CD4-positive, alpha-beta memory T cell (primary cell): ENCODE results near the gene AGBL4. TPM values are rescaled to one million over a fixed set of nuclear protein-coding genes. Genes with fewer than 3 reads are reported as not detected.

ENCODE experiments used
- CTCF ChIA-PET: fragments of 350-600 bp; sonication (Branson Sonifier 250); formaldehyde crosslinking; loops from one replicate; lab custom pipeline; 2021; ENCODE audit warnings: inconsistent platforms; ENCODE audit not compliant: partially characterized antibody; lab: Charles Lee
- POLR2A ChIA-PET: fragments of 350-600 bp; sonication (Branson Sonifier 250); formaldehyde crosslinking; loops from one replicate; lab custom pipeline; 2021; ENCODE audit not compliant: partially characterized antibody; lab: Charles Lee
- DNase-seq, 5 donors: peaks; one replicate each; pipeline versions ENCODE4 v3.0.0 to v3.0.0-alpha.2; 2020 to 2022; ENCODE audit warnings: mixed read lengths in 1 of 5
- H3K27ac ChIP-seq: one replicate; pipeline ENCODE4 v1.7.0; 2013; ENCODE audit warnings: low read depth, low read length
- H3K27me3 ChIP-seq: 2 replicates; pipeline ENCODE4 v1.7.0; 2013; ENCODE audit warnings: mild to moderate bottlenecking, low read length, moderate library complexity; ENCODE audit not compliant: insufficient read depth
- H3K36me3 ChIP-seq: 2 replicates; pipeline ENCODE4 v1.7.0; 2013; ENCODE audit warnings: mild to moderate bottlenecking, low read length, moderate library complexity; ENCODE audit not compliant: insufficient read depth
- H3K4me1 ChIP-seq: 2 replicates; pipeline ENCODE4 v1.7.0; 2013; ENCODE audit warnings: mild to moderate bottlenecking, low read length, moderate library complexity; ENCODE audit not compliant: insufficient read depth
- H3K4me3 ChIP-seq, 2 donors: one replicate each; pipeline ENCODE4 v1.7.0; 2013; ENCODE audit warnings: low read length in 2 of 2, mild to moderate bottlenecking in 1 of 2
- H3K9me3 ChIP-seq, 2 donors: one replicate each; pipeline ENCODE4 v1.7.0; 2013; ENCODE audit warnings: low read length in 2 of 2, control low read depth in 1 of 2; ENCODE audit not compliant: control insufficient read depth in 1 of 2
- H3K27ac Mint-ChIP-seq, 7 donors: one replicate each; pipeline ENCODE4 v1.8.0; 2020 to 2021; ENCODE audit warnings: mixed read lengths in 7 of 7, mild to moderate bottlenecking in 6 of 7, inconsistent platforms in 3 of 7, moderate library complexity in 3 of 7
- H3K27me3 Mint-ChIP-seq, 2 donors: one replicate each; pipeline ENCODE4 v1.8.0; 2020 to 2021; ENCODE audit warnings: mixed read lengths in 2 of 2
- H3K36me3 Mint-ChIP-seq, 2 donors: one replicate each; pipeline ENCODE4 v1.8.0; 2020 to 2021; ENCODE audit warnings: mixed read lengths in 2 of 2, inconsistent platforms in 1 of 2, mild to moderate bottlenecking in 1 of 2
- H3K4me1 Mint-ChIP-seq, 4 donors: one replicate each; pipeline ENCODE4 v1.8.0; 2020 to 2021; ENCODE audit warnings: mixed read lengths in 4 of 4, mild to moderate bottlenecking in 1 of 4
- H3K4me3 Mint-ChIP-seq, 8 donors: one replicate each; pipeline ENCODE4 v1.8.0; 2020 to 2021; ENCODE audit warnings: mixed read lengths in 8 of 8, mild to moderate bottlenecking in 7 of 8, moderate library complexity in 6 of 8, inconsistent platforms in 3 of 8
- H3K9me3 Mint-ChIP-seq, 8 donors: one replicate each; pipeline ENCODE4 v1.8.0; 2020 to 2021; ENCODE audit warnings: mixed read lengths in 8 of 8, mild to moderate bottlenecking in 5 of 8, inconsistent platforms in 3 of 8, moderate library complexity in 1 of 8
- intact Hi-C: fragments of 100-400 bp; cut with micrococcal nuclease; formaldehyde crosslinking; loops from one replicate; pipeline ENCODE4 v1.15.1; 2023
- polyA plus RNA-seq, 2 donors: library from polyadenylated mRNA; unstranded; fragments of 300-500 nt; fragmentation: Illumina TruSeq; gene quantifications; one replicate each; pipeline ENCODE4 v1.2.3, GENCODE V29; 2021
- total RNA-seq, 2 experiments: library from RNA; stranded (reverse); gene quantifications; one replicate each; pipeline ENCODE4 v1.2.3, GENCODE V29; 2021

AGBL4 gene
- total and polyA plus RNA-seq, 4 experiments from 2014 or later: not detected

DNA sequence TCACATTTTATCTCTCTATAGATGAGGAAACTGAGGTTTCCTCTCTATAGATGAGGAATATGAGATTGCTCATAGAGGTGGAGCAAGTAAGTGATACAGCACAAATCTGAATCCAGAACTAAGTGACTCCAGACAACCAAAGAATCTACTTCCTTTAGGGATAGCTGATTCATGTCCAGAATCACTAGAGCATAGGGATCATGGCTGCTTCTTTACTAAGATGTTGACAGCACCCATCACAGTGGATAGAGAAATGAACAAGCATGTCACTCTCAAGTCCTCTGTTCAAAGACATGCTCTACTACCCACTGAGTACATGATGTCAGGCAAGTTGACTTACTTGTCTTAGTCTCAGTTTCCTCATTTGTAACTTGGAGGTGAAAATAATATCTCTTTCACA is 1435.7 kb downstream of the AGBL4 start:
- Mint-ChIP-seq H3K27me3 (peaks cover 3 to 14% of the 10 kb centered on the region in 2 donors), H3K36me3 (no peaks in the 10 kb centered on the region), H3K4me3 (no peak overlapping the region), H3K27ac (no peak overlapping the region), H3K4me1 (no peaks in the 10 kb centered on the region), H3K9me3 (peaks cover 0 to under 1% (median 0%) of the 10 kb centered on the region in 8 donors)
- Histone ChIP-seq H3K4me1 (no peaks in the 10 kb centered on the region), H3K9me3 (no peaks in the 10 kb centered on the region), H3K4me3 (no peak overlapping the region), H3K27ac (no peak overlapping the region), H3K36me3 (no peaks in the 10 kb centered on the region), H3K27me3 (no peaks in the 10 kb centered on the region)
- ChIA-PET CTCF (no interaction called here), POLR2A (no interaction called here)
- DNase-seq: no peak
- intact Hi-C loops: no loop called here

DNA sequence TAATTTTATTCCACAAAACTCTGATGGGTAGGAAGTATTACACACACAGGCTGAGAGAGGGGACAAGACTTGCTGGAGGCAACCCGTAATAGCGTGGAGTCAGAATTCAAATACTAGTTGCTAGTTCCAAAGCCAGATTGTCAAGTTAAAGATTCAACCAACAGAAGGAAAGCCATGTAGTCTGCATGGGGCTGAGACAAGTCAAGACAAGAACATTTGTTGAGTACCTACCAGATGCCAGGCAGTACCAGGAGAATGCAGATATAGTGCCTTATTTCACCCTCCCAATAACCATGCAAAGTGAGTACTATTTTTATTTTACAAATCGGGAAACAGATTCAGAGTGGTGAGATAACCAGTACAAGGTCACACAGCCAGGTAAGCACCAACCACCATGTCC is 1441.3 kb downstream of the AGBL4 start:
- DNase-seq: no peak
- CTCF ChIA-PET: no interaction called here
- no peaks in the 10 kb centered on the region for H3K36me3 Mint-ChIP-seq

DNA sequence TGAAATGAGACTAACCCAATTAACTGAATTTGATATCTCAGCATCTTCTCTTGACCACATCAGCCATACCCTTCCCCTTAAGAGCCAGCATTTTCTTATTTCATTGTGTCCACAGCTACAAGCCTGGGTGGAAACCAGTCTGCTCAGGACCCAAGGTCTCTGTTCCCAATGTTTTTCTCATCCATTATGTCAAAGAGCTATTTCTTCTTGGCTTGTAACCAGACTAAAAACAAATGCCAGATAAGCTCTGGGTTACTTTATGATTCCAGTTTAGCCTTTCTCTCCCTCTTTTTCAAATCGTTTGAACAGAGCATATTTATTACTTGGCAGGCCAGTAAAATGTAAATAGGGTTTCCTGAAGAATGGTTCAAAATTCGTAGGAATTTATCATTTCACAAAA is 1442.5 kb downstream of the AGBL4 start:
- Histone ChIP-seq H3K4me3 (no peak overlapping the region), H3K36me3 (no peaks in the 10 kb centered on the region), H3K9me3 (no peaks in the 10 kb centered on the region), H3K27ac (no peak overlapping the region), H3K4me1 (no peaks in the 10 kb centered on the region), H3K27me3 (no peaks in the 10 kb centered on the region)
- intact Hi-C loops: no loop called here
- no peak for DNase-seq
- Mint-ChIP-seq H3K4me1 (no peaks in the 10 kb centered on the region), H3K36me3 (no peaks in the 10 kb centered on the region), H3K27me3 (peaks cover 3 to 10% of the 10 kb centered on the region in 2 donors), H3K27ac (no peak overlapping the region), H3K9me3 (peaks cover 0 to 2% (median 0%) of the 10 kb centered on the region in 8 donors), H3K4me3 (no peak overlapping the region)
- POLR2A ChIA-PET: no interaction called here
- CTCF ChIA-PET: no interaction called here

More for the DNA sequence above, 1441.3 kb downstream of the AGBL4 start:
- Histone ChIP-seq H3K4me1 (no peaks in the 10 kb centered on the region), H3K27me3 (no peaks in the 10 kb centered on the region), H3K4me3 (no peak overlapping the region), H3K36me3 (no peaks in the 10 kb centered on the region), H3K27ac (no peak overlapping the region), H3K9me3 (no peaks in the 10 kb centered on the region)
- POLR2A ChIA-PET: no interaction called here
- Mint-ChIP-seq H3K4me1 (no peaks in the 10 kb centered on the region), H3K4me3 (no peak overlapping the region), H3K27me3 (peaks cover 5 to 12% of the 10 kb centered on the region in 2 donors), H3K9me3 (peaks cover 0 to 2% (median 0%) of the 10 kb centered on the region in 8 donors), H3K27ac (no peak overlapping the region)
- intact Hi-C loops: no loop called here

DNA sequence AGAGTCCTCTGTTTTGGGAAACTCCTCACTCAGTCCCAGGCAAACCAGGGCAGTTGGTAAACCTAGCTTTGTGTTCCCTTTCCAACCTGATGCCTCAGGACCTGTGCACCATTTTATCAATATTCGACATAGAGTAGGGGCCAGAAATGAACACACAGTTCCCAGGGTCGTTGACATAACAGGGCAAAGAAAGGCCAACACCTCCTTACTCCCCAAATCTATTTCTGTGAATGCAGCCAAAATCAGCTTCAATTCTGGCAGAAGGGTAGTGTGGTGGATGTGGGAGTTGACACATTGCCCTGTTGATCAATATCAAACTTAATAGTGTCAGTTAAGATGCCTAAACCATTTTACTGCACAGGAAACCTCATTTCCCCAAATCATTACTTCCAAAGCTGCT is 1447.2 kb downstream of the AGBL4 start:
- ChIA-PET CTCF (no interaction called here), POLR2A (no interaction called here)
- intact Hi-C loops: no loop called here
- Mint-ChIP-seq H3K4me1 (peaks cover 0 to 3% (median 0%) of the 10 kb centered on the region in 4 donors), H3K4me3 (no peak overlapping the region), H3K27ac (no peak overlapping the region), H3K27me3 (peaks cover 8 to 12% of the 10 kb centered on the region in 2 donors), H3K36me3 (no peaks in the 10 kb centered on the region), H3K9me3 (no peaks in the 10 kb centered on the region)
- no peak overlapping the region for H3K27ac ChIP-seq
- no peak overlapping the region for H3K4me3 ChIP-seq
- no peaks in the 10 kb centered on the region for H3K4me1 ChIP-seq
- no peaks in the 10 kb centered on the region for H3K36me3 ChIP-seq
- no peaks in the 10 kb centered on the region for H3K9me3 ChIP-seq
- no peaks in the 10 kb centered on the region for H3K27me3 ChIP-seq
- DNase-seq: no peak

- ChIA-PET CTCF (interaction anchor here (1.3 kb wide), 1 partner anchor 12 kb away, joined by 4 read pairs; no protein-coding TSS in a partner anchor), POLR2A (no interaction called here)
- H3K4me3 Mint-ChIP-seq: no peak overlapping the region
- H3K9me3 Mint-ChIP-seq: no peaks in the 10 kb centered on the region
- peaks cover 7 to 12% of the 10 kb centered on the region in 2 donors for H3K27me3 Mint-ChIP-seq
- Histone ChIP-seq H3K9me3 (no peaks in the 10 kb centered on the region), H3K4me1 (no peaks in the 10 kb centered on the region), H3K4me3 (no peak overlapping the region), H3K27ac (no peak overlapping the region), H3K36me3 (no peaks in the 10 kb centered on the region), H3K27me3 (no peaks in the 10 kb centered on the region)
- intact Hi-C loops: no loop called here
- no peaks in the 10 kb centered on the region for H3K36me3 Mint-ChIP-seq
- no peak overlapping the region for H3K27ac Mint-ChIP-seq
- DNase-seq: no peak
- H3K4me1 Mint-ChIP-seq: peaks cover 0 to 3% (median 0%) of the 10 kb centered on the region in 4 donors
Observed at GRCh38 chr1:48572646-48573258, 1451.0 kb downstream of the AGBL4 start.

- Mint-ChIP-seq H3K36me3 (no peaks in the 10 kb centered on the region), H3K4me1 (peaks cover 0 to 3% (median 0%) of the 10 kb centered on the region in 4 donors), H3K27ac (no peak overlapping the region), H3K4me3 (no peak overlapping the region), H3K9me3 (no peaks in the 10 kb centered on the region), H3K27me3 (peaks cover 7 to 9% of the 10 kb centered on the region in 2 donors)
- no peaks in the 10 kb centered on the region for H3K36me3 ChIP-seq
- no peaks in the 10 kb centered on the region for H3K9me3 ChIP-seq
- no peaks in the 10 kb centered on the region for H3K4me1 ChIP-seq
- H3K4me3 ChIP-seq: no peak overlapping the region
- ChIA-PET CTCF (interaction anchor here (1.3 kb wide), 1 partner anchor 12 kb away, joined by 4 read pairs; no protein-coding TSS in a partner anchor), POLR2A (no interaction called here)
- intact Hi-C loops: no loop called here
- no peaks in the 10 kb centered on the region for H3K27me3 ChIP-seq
- DNase-seq: no peak
- H3K27ac ChIP-seq: no peak overlapping the region
Observed at GRCh38 chr1:48572134-48572533, 1451.6 kb downstream of the AGBL4 start.

DNA sequence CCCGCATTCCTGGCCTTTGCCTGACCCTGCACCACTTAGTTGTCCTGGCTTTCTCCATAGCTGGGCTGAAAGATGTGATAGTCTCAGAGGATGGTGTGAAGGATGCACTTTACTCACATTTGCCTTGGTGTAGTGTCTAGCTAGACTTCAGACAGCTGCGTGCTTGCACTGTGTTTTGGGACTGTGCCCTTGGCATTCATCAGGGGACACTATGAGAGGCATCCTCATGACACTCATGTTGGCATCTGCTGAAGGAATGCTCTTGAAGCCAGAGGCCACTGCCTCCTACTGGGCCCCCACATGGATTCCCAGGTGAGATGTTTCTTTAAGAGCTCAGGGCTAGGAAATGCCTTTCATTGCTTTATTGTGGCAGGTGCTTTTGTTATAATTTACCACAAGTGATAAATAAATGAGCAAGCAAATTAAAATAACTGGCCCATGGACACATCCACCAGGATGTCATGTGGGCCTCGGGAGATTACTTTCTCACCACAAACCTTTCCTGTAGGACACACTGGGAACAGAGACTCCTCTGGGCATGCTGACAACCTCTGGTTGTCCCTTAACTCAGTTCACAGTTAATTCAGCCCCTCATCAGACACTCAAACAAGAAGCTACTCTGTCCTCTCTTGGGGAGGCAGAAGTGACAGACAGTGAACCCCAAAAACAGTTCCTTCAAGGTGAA is 1452.3 kb downstream of the AGBL4 start:
- no peaks in the 10 kb centered on the region for H3K27me3 ChIP-seq
- Mint-ChIP-seq H3K27ac (no peak overlapping the region), H3K4me1 (peaks cover 0 to 3% (median 0%) of the 10 kb centered on the region in 4 donors), H3K36me3 (no peaks in the 10 kb centered on the region), H3K27me3 (peaks cover 7 to 9% of the 10 kb centered on the region in 2 donors), H3K9me3 (peaks cover 0 to 2% (median 0%) of the 10 kb centered on the region in 8 donors), H3K4me3 (no peak overlapping the region)
- no peak overlapping the region for H3K27ac ChIP-seq
- H3K9me3 ChIP-seq: no peaks in the 10 kb centered on the region
- no peaks in the 10 kb centered on the region for H3K4me1 ChIP-seq
- H3K4me3 ChIP-seq: no peak overlapping the region
- POLR2A ChIA-PET: no interaction called here
- no peak for DNase-seq
- intact Hi-C loops: no loop called here
- CTCF ChIA-PET: interaction anchor here (1.3 kb wide), 1 partner anchor 11 kb away, joined by 4 read pairs; no protein-coding TSS in a partner anchor
- H3K36me3 ChIP-seq: no peaks in the 10 kb centered on the region
